Epithelial cell of esophagus (primary cell): Measurements from ENCODE around the gene ISLR.

ENCODE experiments used
- DNase-seq: peaks from one replicate; pipeline ENCODE4 v3.0.0; 2010; ENCODE audit warnings: low read depth
- H3K4me3 ChIP-seq: 2 replicates; pipeline ENCODE4 v1.5.1; 2011; ENCODE audit warnings: mild to moderate bottlenecking, low read length, control low read depth
- CTCF ChIP-seq: IDR thresholded peaks from 2 replicates; pipeline ENCODE4 v1.5.1; 2011; ENCODE audit warnings: low read depth, mild to moderate bottlenecking, low read length, control low read depth, inconsistent platforms; ENCODE audit not compliant: insufficient read depth; ENCODE audit errors: missing control alignments

The ISLR gene

GRCh38 chr15:74221399-74222239, 48.1 kb downstream of the ISLR start:
- TF ChIP-seq CTCF: no peak
- no peak overlapping the region for H3K4me3 ChIP-seq
- DNase-seq: no peak

- no peak overlapping the region for H3K4me3 ChIP-seq
- DNase-seq: no peak
- TF ChIP-seq CTCF: no peak
Measured at GRCh38 chr15:74222240-74223119, 49.0 kb downstream of the ISLR start.

- no peak overlapping the region for H3K4me3 ChIP-seq
- TF ChIP-seq CTCF: no peak
- no peak for DNase-seq
Measured at GRCh38 chr15:74225928-74226327, 52.4 kb downstream of the ISLR start.
